Transverse colon (tissue), 4 donors: Measurements from ENCODE around the gene SLC35A2. TPM values are rescaled to one million over a fixed set of nuclear protein-coding genes. Genes with fewer than 3 reads are reported as not detected.

Experiments
- DNase-seq: peaks from one replicate; pipeline ENCODE4 v3.0.0-alpha.2; 2019
- H3K27ac ChIP-seq, 4 donors: fragments of 200-600 bp; sonication (generic); 2 replicates each; pipeline ENCODE4 v1.5.1; 2016 to 2018; ENCODE audit warnings: inconsistent platforms in 4 of 4
- H3K27me3 ChIP-seq: fragments of 200-600 bp; sonication (generic); 2 replicates; pipeline ENCODE4 v1.5.1; 2017; ENCODE audit warnings: inconsistent platforms
- H3K36me3 ChIP-seq, 4 donors: fragments of 200-600 bp; sonication (generic); 2 replicates each; pipeline ENCODE4 v1.5.1; 2017 to 2019; ENCODE audit warnings: inconsistent platforms in 4 of 4
- H3K4me1 ChIP-seq, 4 donors: fragments of 200-600 bp; sonication (generic); 2 replicates each; pipeline ENCODE4 v1.5.1; 2017 to 2020; ENCODE audit warnings: inconsistent platforms in 4 of 4
- H3K4me3 ChIP-seq, 4 donors: fragments of 200-600 bp; sonication (generic); 1 replicate in 1 of 4; 2 replicates in 3 of 4; pipeline versions ENCODE4 v1.5.1 to v1.6.1; 2017 to 2019; ENCODE audit warnings: inconsistent platforms in 4 of 4
- H3K9me3 ChIP-seq, 2 donors: fragments of 200-600 bp; sonication (generic); 2 replicates each; pipeline ENCODE4 v1.5.1; 2017 to 2019; ENCODE audit warnings: inconsistent platforms in 2 of 2
- EP300 ChIP-seq: sonication (generic); formaldehyde crosslinking; IDR thresholded peaks from one replicate; pipeline ENCODE4 v1.6.1; 2017; ENCODE audit warnings: antibody characterized with exemption, low read depth
- POLR2A ChIP-seq: fragments of 450-650 bp; IDR thresholded peaks from one replicate; pipeline ENCODE4 v1.6.1; 2016; ENCODE audit warnings: antibody characterized with exemption, mild to moderate bottlenecking, moderate library complexity
- POLR2AphosphoS5 ChIP-seq, 3 donors: sonication (generic); formaldehyde crosslinking; IDR thresholded peaks; one replicate each; pipeline ENCODE4 v1.6.1; 2016; ENCODE audit warnings: antibody characterized with exemption in 3 of 3
- WGBS, 2 donors: methylation state at CpG; one replicate each; pipeline ENCODE4 v1.1.5; 2018; ENCODE audit warnings: low coverage in 1 of 2; 5-methylcytosine and 5-hydroxymethylcytosine counted together
- in situ Hi-C, 4 donors: fragments of 200-750 bp; cut with MboI; loops; one replicate each; pipeline versions ENCODE4 v1.15.0 to v1.15.1; 2017; ENCODE audit warnings: low sequenced_read_pairs in 3 of 4, low pct_ligation_motif_present in 1 of 4, low pct_unique_long_range_greater_than_20kb in 1 of 4
- intact Hi-C: fragments of 100-400 bp; cut with DNase I; formaldehyde crosslinking; loops from one replicate; pipeline ENCODE4 v1.15.1; 2023; ENCODE audit warnings: low total_unique reads
- total RNA-seq, 4 donors: library from RNA; depleted of rRNA; stranded (reverse); fragments of >200 nt; gene quantifications; one replicate each; pipeline ENCODE4 v1.1.0, GENCODE V29; 2016
- TF ChIP-seq, protein P1 (sequence below), 5 experiments: fragments of 200-600 bp in 3 of 5; fragments of 450-650 bp in 2 of 5; sonication (generic) in 3 of 5; IDR thresholded peaks; 1 replicate in 2 of 5; 2 replicates in 3 of 5; pipeline ENCODE4 v1.5.1; 2016 to 2017; ENCODE audit warnings: antibody characterized with exemption in 5 of 5, inconsistent platforms in 3 of 5, mild to moderate bottlenecking in 2 of 5, moderate library complexity in 1 of 5

The SLC35A2 gene
- total RNA-seq, 4 donors from 2014 or later: 29.5 to 48.3 (median 33.8) TPM

DNA sequence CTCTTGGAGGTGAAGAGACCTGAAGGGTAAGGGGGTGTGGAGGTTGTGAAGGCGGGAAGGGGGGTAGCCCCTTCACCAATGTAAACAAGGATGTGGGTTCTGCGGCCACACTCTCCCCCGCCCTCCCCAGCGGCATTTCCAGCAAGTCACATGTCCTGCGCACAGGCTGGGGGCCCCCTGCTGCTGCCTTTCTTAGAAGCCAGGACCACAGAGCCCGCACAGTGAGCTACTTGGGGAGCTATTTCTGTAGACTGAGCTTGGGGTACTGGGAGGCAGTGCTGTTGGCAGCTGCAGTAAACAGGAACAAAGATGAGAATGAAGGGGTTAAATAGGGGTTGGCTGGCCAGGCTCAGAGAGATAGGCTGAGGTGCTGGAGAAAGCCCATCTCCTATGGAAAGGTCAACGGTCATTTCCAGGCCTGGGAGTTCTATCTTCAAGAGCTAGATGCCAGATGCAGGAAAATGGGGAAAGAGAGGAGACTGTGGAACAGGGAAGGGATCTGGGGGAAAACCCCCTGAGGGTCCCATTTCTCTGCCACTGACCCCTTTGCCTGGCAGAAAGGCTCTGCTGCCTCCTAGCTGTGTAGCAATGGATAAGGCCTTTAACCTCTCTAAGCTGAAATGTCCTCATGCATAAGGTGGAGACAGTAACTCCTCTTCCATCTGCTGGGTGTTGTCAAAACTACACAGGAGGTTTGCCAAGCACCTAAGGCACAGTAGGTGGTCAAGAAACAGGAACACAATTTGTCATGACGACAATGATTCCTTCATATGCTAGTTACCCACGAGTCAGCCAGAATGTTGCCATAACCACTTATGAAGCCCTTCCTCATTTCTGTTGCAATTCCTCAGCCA, 25.8 kb upstream of the SLC35A2 start:
- H3K9me3 ChIP-seq: no peaks in the 10 kb centered on the region
- peak overlapping the region; percentile 58 to 72 (median 60) for H3K27ac ChIP-seq
- no peak overlapping the region for H3K4me3 ChIP-seq
- in situ Hi-C loops: no loop called here
- H3K4me1 ChIP-seq: peaks cover 0 to 26% (median 1%) of the 10 kb centered on the region in 4 donors
- 35% methylated on average over 9 of the region's 9 CpGs; no CpG with 5 or more reads in 1 of the 2 donors for WGBS, 2 donors
- TF ChIP-seq POLR2AphosphoS5 (IDR thresholded peaks at IDR 0.05): peak in 2 of 3 donors; percentile 13 to 40
- TF ChIP-seq POLR2A: no peak
- peak; percentile 84 for DNase-seq
- intact Hi-C loops: no loop called here
- H3K36me3 ChIP-seq: no peaks in the 10 kb centered on the region
- no peaks in the 10 kb centered on the region for H3K27me3 ChIP-seq

DNA sequence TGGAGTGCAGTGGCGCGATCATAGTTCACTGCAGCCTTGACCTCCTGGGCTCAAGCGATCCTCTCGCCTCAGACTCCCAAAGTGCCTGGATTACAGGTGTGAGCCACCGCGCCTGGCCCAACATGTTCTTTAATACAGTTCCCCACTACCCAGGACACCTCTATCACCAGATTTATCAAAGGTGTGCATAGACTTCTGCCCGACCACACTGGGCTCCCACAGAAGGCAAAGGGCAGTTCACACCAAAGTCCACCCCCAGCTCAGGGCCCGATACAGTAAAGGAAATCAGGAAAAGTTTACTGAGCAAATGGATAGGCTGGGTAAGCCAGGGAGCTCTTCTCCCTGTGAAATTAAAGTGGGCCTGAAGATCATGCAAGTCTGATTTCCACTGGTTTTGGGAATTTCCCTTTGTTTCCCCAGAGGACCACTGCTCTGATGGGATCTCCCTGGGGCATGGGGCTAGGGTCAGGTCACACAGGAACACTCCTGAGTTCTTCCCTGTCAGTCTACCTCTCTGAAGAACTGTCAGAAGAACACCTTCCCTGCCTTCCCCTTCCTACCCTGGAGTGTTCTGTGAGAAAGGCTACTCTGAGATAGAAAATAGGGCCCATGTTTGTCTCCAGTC, 25.1 kb upstream of the SLC35A2 start:
- DNase-seq: no peak
- WGBS, 2 donors: 94% methylated on average over 8 of the region's 8 CpGs; no CpG with 5 or more reads in 1 of the 2 donors
- H3K9me3 ChIP-seq: no peaks in the 10 kb centered on the region
- no peak overlapping the region for H3K4me3 ChIP-seq
- in situ Hi-C loops: no loop called here
- peak overlapping the region; percentile 24 to 58 (median 55) for H3K27ac ChIP-seq
- TF ChIP-seq POLR2A (no peak), POLR2AphosphoS5 (IDR thresholded peaks at IDR 0.05) (no peak), EP300 (no peak)
- TF ChIP-seq, protein P1, sequence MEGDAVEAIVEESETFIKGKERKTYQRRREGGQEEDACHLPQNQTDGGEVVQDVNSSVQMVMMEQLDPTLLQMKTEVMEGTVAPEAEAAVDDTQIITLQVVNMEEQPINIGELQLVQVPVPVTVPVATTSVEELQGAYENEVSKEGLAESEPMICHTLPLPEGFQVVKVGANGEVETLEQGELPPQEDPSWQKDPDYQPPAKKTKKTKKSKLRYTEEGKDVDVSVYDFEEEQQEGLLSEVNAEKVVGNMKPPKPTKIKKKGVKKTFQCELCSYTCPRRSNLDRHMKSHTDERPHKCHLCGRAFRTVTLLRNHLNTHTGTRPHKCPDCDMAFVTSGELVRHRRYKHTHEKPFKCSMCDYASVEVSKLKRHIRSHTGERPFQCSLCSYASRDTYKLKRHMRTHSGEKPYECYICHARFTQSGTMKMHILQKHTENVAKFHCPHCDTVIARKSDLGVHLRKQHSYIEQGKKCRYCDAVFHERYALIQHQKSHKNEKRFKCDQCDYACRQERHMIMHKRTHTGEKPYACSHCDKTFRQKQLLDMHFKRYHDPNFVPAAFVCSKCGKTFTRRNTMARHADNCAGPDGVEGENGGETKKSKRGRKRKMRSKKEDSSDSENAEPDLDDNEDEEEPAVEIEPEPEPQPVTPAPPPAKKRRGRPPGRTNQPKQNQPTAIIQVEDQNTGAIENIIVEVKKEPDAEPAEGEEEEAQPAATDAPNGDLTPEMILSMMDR (IDR thresholded peaks at IDR 0.05): no peak
- intact Hi-C loops: no loop called here
- no peaks in the 10 kb centered on the region for H3K27me3 ChIP-seq
- peaks cover 0 to 23% (median 1%) of the 10 kb centered on the region in 4 donors for H3K4me1 ChIP-seq
- no peaks in the 10 kb centered on the region for H3K36me3 ChIP-seq

GRCh38 chrX:48935301-48935670, 23.8 kb upstream of the SLC35A2 start:
- H3K9me3 ChIP-seq: no peaks in the 10 kb centered on the region
- H3K4me1 ChIP-seq: peaks cover 0 to 17% (median 1%) of the 10 kb centered on the region in 4 donors
- no peak overlapping the region for H3K4me3 ChIP-seq
- peak overlapping the region in 1 of 4 donors; percentile 30 for H3K27ac ChIP-seq
- H3K36me3 ChIP-seq: no peaks in the 10 kb centered on the region
- in situ Hi-C loops (no loop called here), intact Hi-C loops (no loop called here)
- no peaks in the 10 kb centered on the region for H3K27me3 ChIP-seq
- 74% methylated on average over 1 of the region's 1 CpG; no CpG with 5 or more reads in 1 of the 2 donors for WGBS, 2 donors
- DNase-seq: no peak
- no peak for TF ChIP-seq POLR2A

DNA sequence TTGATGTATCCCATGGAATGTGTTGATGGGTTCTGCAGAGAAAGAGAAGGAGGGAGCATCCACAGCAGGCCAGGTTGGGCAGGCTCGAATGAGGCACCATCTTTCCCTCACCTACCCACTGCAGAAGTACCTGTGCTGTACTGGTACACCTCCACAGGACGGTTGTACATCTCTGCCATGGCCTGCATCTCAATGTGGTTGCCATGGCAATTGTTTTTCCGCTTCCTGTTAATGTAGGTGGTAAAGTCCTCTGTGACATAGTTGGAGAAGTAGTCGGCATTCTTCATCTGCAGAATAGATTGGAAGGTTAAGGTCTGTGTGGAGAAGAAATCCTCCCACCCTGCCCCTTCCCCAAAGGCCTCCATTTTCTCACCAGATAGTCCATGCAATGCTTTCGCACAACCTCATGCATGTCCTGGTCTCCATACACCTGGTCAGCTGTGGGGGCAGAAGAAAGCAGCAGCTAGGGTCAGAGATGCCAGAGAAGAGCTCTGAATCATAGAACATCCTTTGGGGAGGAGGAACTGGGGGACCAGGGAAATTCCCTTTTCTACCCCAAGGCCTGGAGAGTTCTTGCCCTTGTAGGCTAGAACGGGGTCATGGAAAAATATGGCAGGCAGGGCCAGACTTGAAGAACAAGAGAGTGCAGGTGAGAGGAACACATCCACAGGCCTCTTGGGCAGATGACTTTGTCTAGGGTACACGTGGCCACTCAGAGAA, 23.3 kb upstream of the SLC35A2 start:
- DNase-seq: no peak
- Histone ChIP-seq H3K36me3 (peaks cover 0 to 4% (median 0%) of the 10 kb centered on the region in 4 donors), H3K4me3 (no peak overlapping the region), H3K4me1 (peaks cover 0 to 17% (median 1%) of the 10 kb centered on the region in 4 donors), H3K27me3 (no peaks in the 10 kb centered on the region), H3K9me3 (no peaks in the 10 kb centered on the region), H3K27ac (peak overlapping the region in 1 of 4 donors; percentile 30)
- 71% methylated on average over 7 of the region's 7 CpGs; no CpG with 5 or more reads in 1 of the 2 donors for WGBS, 2 donors
- in situ Hi-C loops (no loop called here), intact Hi-C loops (no loop called here)
- TF ChIP-seq, protein P1 (IDR thresholded peaks at IDR 0.05): no peak
- TF ChIP-seq EP300 (no peak), POLR2AphosphoS5 (IDR thresholded peaks at IDR 0.05) (no peak), POLR2A (no peak)
